A673 (cell line): ENCODE results near the gene C10orf143.

ENCODE experiments used
- CTCF ChIP-seq: fragments of 300-800, 200-600 bp; sonication (generic); conservative IDR thresholded peaks from 2 replicates; pipeline ENCODE4 v1.5.1; 2017; ENCODE audit warnings: low read depth, mild to moderate bottlenecking, antibody characterized with exemption, low read length, moderate library complexity, mixed read lengths
- EZH2 ChIP-seq: fragments of 200-600 bp; sonication (generic); IDR thresholded peaks from 2 replicates; pipeline ENCODE4 v1.6.1; 2017; ENCODE audit warnings: borderline replicate concordance, low read depth, mild to moderate bottlenecking, mixed read lengths, antibody characterized with exemption, low read length; ENCODE audit not compliant: poor library complexity, severe bottlenecking

- TF ChIP-seq CTCF (no peak), EZH2 (no peak)
Measured at GRCh38 chr10:130020651-130021382, 89.8 kb downstream of the C10orf143 start.
